Kasumi-1 (cell line): ENCODE results near the gene DHH.
A peak's percentile ranks its signal among the peaks of the same experiment; 100 is the strongest.
"Not testable (repeated sequence)": the region's sequence is repeated elsewhere in the genome, so short reads cannot be mapped to it uniquely, and the experiment has no call there.

ENCODE experiments used
- DNase-seq, 2 experiments: peaks; one replicate each; lab custom pipeline; 2025; lab: John Stamatoyannopoulos, UW

The DHH gene

GRCh38 chr12:49094160-49094974 is at the start of gene DHH:
Gene DHH, minus strand, starts transcription at chr12:49094801. Its CDS starts 289 bp downstream, at chr12:49094512.
- no peak for DNase-seq

DNA sequence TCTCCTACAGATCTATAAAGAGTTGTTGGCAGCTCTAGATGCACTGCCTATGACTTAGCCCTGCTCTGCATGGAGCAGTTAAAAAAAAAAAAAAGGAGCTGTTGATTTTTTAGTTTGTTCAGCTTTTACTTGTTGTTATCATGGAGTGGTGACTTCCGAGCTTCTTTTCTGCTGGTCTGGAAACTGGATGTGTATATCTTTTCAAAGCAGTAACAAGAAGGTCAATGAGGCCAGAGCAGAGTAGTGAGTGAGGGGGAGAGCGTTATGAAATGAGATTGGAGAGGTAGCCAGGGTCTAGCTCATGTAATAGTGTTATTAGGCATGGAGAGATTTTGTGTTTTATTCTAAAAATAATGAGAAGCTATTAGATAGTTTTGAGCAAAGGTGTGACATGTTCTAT is 49.8 kb upstream of the DHH start:
- DNase-seq: no peak

GRCh38 chr12:49138999-49139398 is 44.4 kb upstream of the DHH start:
- DNase-seq: no peak

- DNase-seq: no peak
Observed at GRCh38 chr12:49138587-49138986, 44.0 kb upstream of the DHH start.

DNA sequence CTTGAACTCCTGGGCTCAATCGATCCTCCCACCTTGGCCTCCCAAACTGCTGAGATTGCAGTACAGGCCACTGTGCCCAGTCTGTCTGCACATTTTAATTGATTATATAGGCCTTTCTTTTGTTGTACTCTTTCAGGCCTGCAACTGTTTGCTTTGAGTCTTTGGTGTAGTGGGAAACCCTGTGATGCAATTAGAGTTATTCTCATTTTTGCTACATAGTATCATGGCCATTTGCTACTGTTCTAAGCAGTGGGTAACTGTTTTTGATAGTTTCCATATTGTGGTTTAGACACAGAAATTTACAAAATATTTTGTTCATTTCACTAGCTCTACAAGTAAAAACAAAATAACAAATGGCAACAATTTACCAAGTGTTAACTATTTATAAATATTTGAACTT is 42.9 kb upstream of the DHH start:
- DNase-seq: no peak

DNA sequence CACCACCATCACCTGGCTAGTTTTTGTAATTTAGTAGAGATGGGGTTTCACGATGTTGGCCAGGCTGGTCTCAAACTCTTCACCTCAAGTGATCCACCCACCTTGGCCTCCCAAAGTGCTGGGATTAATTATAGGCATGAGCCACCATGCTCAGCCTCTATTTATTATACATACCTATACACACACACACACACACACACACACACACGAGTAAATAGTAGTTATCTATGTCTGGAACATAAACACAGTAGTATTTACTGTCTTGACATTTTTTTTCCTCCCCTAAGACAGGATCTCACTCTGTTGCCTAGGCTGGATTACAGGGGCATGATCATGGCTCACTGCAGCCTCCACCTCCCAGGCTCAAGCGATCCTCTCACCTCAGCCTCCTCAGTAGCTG is 42.4 kb upstream of the DHH start:
- DNase-seq: not testable (repeated sequence)

GRCh38 chr12:49133590-49133989 is 39.0 kb upstream of the DHH start:
- no peak for DNase-seq

DNA sequence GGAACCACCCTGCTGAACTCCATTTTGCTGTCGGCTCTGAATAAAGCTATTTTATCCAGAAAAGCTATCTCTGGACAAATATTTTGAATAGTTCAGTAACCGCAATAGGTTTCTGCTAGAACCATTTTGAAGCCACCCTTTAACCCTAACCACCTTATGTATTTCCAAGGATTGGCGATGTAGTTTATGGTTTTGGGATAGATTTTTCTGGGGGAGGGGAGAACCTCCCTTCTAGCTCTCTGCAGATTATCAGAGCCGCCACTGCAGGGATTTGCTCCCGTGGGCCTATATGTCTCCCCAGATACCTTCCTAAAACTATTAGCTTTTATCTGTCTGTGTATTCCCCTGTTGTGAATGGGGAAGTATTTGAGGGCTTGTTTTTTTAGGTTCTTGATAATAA is 38.4 kb upstream of the DHH start:
- no peak for DNase-seq

DNA sequence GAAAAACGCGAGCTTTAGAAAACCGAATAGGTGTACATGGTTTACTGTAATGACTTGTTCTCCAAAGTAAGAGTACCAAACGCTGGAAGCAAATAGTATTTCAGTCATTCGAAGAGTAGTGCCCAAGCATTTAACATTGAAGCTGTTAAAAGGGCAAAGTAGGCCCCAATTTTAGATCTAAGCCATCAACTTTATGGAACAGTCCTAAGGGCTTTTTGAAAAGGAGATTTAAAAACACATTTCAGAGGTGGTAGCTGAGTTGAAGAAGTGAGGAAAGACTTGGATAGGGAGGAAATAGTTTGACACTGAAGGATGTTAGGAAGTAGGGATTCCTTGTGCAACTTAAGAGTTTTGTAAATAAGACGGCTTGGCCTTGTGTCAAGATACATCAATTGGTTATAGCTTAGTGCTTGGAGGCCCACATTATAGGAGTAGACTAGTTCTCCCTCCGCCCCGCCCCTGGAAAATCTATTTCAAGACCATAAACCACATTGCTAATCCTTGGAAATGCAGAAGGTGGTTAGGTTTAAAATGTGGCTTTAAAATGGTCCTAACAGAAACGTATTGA is 37.4 kb upstream of the DHH start:
- peak; percentile 48 to 60 for DNase-seq

DNA sequence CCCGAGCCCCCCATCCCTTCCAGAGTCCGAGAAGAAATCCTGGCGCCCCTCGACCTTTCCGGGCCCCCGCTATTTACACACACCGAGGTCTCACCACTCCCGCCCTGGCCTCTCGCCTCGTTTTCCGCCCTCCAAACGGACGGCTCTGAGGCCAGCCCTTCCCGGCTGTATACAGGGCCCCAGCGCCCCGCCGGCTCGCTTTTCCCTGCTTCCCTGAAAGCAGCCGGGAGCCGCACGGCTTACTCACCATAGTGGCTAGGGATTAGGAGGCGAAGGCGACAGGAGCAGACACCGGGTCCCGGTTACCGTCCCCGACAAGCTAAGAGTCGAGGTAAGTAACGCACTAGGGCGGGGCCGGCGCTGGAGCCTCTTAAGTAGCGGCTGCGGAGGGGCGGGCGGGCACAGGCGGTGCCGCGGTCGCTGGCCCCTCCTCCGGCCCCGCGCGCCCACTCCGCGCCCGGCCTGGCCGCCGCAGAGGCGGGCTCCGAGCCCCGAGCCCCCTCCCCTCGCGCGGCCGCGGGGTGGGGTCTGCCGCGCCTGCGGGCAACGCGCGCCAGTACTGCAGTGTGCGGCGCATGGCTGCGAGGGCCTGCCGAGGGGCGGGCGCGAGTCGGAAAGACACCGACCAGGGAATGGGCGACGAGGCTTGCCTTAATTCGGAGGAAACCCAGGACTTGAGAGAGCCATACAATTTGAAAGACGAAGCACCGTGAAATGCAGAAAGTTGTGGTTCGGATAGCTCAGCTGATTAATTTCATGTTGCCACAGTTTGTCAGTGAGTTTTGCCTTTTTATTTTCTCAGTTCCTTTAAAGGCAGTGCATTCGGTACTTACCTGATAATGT is 36.7 kb upstream of the DHH start, which contains the start of gene TUBA1B:
TUBA1B (minus strand) TSS at position 345 of the 843 bp plus-strand sequence; CDS start at position 250, 95 bp downstream.
- DNase-seq: peak; percentile 81 to 93

GRCh38 chr12:49130151-49131050 is 35.8 kb upstream of the DHH start:
- peak; percentile 83 for DNase-seq

- no peak for DNase-seq
Observed at GRCh38 chr12:49129332-49130150, 34.9 kb upstream of the DHH start.

DNA sequence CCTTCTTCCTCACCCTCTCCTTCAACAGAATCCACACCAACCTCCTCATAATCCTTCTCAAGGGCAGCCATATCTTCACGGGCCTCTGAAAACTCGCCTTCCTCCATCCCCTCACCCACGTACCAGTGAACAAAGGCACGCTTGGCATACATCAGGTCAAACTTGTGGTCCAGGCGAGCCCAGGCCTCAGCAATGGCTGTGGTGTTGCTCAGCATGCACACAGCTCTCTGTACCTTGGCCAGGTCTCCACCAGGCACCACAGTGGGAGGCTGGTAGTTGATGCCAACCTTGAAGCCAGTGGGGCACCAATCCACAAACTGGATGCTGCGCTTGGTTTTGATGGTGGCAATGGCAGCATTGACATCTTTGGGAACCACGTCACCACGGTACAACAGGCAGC is 33.4 kb upstream of the DHH start:
- DNase-seq: not testable (repeated sequence)

DNA sequence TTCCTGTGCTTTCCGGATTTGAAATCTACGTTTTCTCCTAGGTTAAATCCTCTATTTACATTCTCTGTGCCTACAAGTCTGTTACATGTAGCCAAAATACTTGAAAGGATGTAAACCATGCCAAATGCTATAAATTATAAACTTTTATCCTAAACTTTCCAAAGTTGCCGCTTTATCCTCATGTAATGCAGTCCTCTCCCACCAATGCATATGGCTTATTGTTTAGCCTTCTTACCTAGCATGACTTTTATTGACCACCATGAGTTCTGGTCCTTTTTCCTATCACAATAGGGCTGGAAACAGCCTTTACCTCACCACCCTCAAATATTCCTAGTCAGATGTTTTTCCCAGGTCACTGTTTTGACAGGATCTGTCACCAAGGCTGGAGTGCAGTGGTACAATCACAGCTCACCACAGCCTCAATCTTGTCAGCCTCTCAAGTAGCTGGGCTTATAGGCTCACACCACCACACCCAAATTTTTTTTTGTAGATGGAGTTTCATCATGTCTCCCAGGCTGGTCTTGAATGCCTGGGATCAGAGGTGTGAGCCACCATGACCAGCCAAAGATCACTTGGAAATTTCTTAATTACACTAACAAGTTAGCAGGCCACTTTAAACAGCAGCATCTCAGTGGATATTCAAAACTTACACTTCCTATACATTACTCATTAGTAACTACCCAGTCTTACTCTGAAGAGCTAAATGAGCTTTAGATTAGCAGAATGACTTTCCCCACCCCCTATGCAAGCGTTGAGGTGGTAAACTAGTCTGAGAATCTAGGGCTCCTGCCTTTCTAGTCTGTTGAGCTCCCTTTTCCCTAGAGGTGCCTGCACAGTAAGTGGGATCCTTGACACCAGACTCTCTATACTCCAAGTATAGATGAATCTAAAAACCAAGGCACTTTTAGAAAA is 32.5 kb upstream of the DHH start:
- DNase-seq: no peak

DNA sequence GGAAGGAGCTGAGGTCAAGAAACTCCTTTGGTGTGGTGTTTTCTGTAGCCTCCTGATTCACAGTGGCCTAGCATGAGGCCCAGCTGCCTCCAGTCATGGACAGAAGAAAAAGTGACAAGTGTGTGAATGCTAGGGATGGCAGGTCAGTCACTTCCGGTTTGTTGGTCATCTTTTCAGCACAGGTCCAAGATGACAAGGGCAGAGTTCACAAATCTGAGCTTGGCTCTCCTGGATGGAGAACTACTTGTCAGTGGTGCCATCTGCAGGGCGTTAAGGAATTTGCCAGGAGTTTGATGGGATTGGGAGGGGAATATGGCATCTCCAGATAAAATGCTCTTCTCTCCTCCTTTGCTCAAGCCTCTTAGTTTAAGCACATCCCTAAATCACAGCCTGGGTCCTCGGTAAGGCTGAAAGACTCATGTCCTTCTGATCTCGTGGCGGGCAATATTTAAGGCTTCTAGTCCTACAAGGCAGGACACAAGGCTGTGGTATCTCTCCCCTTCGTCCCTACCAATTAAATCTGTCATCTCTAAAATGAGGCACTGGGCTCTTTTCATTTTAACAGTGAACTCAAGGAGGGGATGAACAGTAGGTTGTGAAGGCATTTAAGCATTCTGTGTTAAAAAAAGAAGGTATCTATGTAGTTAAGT is 26.6 kb upstream of the DHH start:
- DNase-seq: peak; percentile 14 to 52

DNA sequence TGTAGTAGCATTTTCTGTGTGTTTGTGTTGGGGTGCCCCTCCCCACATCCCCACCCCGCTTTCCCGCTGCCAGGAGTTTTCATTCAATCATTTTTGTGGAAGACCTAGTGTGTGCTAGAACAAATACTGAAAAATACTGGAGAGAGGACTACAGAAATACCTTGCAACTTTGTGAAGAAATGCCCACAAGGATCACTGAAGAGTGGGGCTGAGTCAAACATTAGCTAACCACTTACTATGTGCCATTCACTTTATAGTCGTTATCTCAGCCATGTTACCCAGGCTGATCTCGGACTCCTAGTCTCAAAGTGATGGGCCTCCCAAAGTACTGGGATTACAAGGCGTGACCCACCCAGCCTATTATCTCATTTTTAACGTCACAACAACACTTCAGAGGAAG is 16.6 kb upstream of the DHH start:
- DNase-seq: no peak

- DNase-seq: peak; percentile 99
Observed at GRCh38 chr12:49110464-49111155, 16.0 kb upstream of the DHH start, which contains the start of gene LMBR1L. Gene LMBR1L, minus strand, starts transcription at chr12:49110847. Its CDS starts 292 bp downstream, at chr12:49110555.
